HCT116 (cell line): ENCODE measurements around the gene NGEF. TPM values are rescaled to one million over a fixed set of nuclear protein-coding genes. Genes with fewer than 3 reads are reported as not detected.

Experiments
- ATAC-seq: fragments of 200-7000 bp; cut with Tn5 transposase; 2 replicates; pipeline ENCODE4 v1.9.1; 2020; ENCODE audit warnings: mild to moderate bottlenecking, moderate library complexity
- BruUV-seq: library from RNA; stranded (reverse); fragments of 400-500 nt; replicated peaks from 2 replicates; lab custom pipeline; 2021; lab: Mats Ljungman, UMichigan
- CTCF ChIA-PET: fragments of 300-600 bp; sonication (Branson Sonifier 250); formaldehyde crosslinking; loops from one replicate; lab custom pipeline; 2021; ENCODE audit warnings: antibody characterized with exemption; lab: Charles Lee
- POLR2A ChIA-PET: fragments of 300-600, 350-600 bp; sonication (Branson Sonifier 250); formaldehyde crosslinking; loops from one replicate; lab custom pipeline; 2021; ENCODE audit warnings: antibody characterized with exemption; lab: Charles Lee
- RAD21 ChIA-PET, 2 experiments: fragments of 300-600 bp; sonication (Branson Sonifier 250); formaldehyde crosslinking; loops; one replicate each; lab custom pipeline; 2023; ENCODE audit warnings: low total read pairs in 2 of 2; ENCODE audit not compliant: uncharacterized antibody in 2 of 2, unreplicated experiment in 2 of 2, low non-redundant PET in 1 of 2; lab: Charles Lee
- DNase-seq: peaks from one replicate; pipeline ENCODE4 v3.0.0-alpha.2; 2010; ENCODE audit warnings: low read depth, low spot score
- H2AFZ ChIP-seq: fragments of 200-600 bp; shearing (Covaris generic), sonication (generic); 2 replicates; pipeline ENCODE4 v1.6.1; 2017; ENCODE audit warnings: low read depth, mixed run types, mixed read lengths, antibody characterized with exemption, low read length; ENCODE audit not compliant: poor library complexity, severe bottlenecking
- H3K27ac ChIP-seq: 2 replicates; pipeline ENCODE4 v1.5.1; 2012; ENCODE audit warnings: low read depth, low read length
- H3K27me3 ChIP-seq: fragments of 200-600 bp; sonication (generic); 2 replicates; pipeline ENCODE4 v1.6.1; 2016; ENCODE audit warnings: mixed run types, low read length, mixed read lengths; ENCODE audit not compliant: insufficient read depth
- H3K36me3 ChIP-seq, 2 experiments: fragments of 200-500 bp in 1 of 2; fragments of 200-600 bp in 1 of 2; sonication (Bioruptor generic) in 1 of 2; sonication (generic) in 1 of 2; 2 replicates each; pipeline versions ENCODE4 v1.5.1 to v1.6.1; 2014 to 2016; ENCODE audit warnings: low read length in 2 of 2, inconsistent platforms in 1 of 2, mixed read lengths in 1 of 2, mixed run types in 1 of 2; ENCODE audit not compliant: insufficient read depth in 2 of 2, control insufficient read depth in 1 of 2
- H3K4me1 ChIP-seq, 2 experiments: fragments of 200-600 bp in 1 of 2; sonication (generic) in 1 of 2; 2 replicates each; pipeline versions ENCODE4 v1.5.1 to v1.6.1; 2012 to 2017; ENCODE audit warnings: low read length in 2 of 2, inconsistent platforms in 1 of 2, mild to moderate bottlenecking in 1 of 2, mixed read lengths in 1 of 2, mixed run types in 1 of 2, moderate library complexity in 1 of 2; ENCODE audit not compliant: insufficient read depth in 2 of 2, control insufficient read depth in 1 of 2
- H3K4me2 ChIP-seq: fragments of 200-600 bp; sonication (generic); 2 replicates; pipeline ENCODE4 v1.6.1; 2017; ENCODE audit warnings: mixed run types, low read length, mixed read lengths
- H3K4me3 ChIP-seq, 2 experiments: fragments of 200-600 bp in 1 of 2; sonication (generic) in 1 of 2; replicated peaks in 1 of 2; 2 replicates each; pipeline ENCODE4 v1.5.1; 2011 to 2016; ENCODE audit warnings: low read length in 2 of 2, control low read depth in 1 of 2, low read depth in 1 of 2, mild to moderate bottlenecking in 1 of 2, mixed read lengths in 1 of 2, mixed run types in 1 of 2
- H3K79me2 ChIP-seq: fragments of 200-600 bp; sonication (generic); 2 replicates; pipeline ENCODE4 v1.6.1; 2017; ENCODE audit warnings: mild to moderate bottlenecking, mixed run types, low read length, moderate library complexity, mixed read lengths; ENCODE audit not compliant: insufficient read depth
- H3K9ac ChIP-seq: fragments of 200-600 bp; sonication (generic); 2 replicates; pipeline ENCODE4 v1.6.1; 2016; ENCODE audit warnings: low read length, mixed read lengths
- H3K9me2 ChIP-seq: fragments of 200-600 bp; sonication (generic), shearing (Covaris generic); 2 replicates; pipeline ENCODE4 v1.6.1; 2017; ENCODE audit warnings: mixed run types, mild to moderate bottlenecking, moderate library complexity; ENCODE audit not compliant: insufficient read depth
- H3K9me3 ChIP-seq, 2 experiments: fragments of 200-500 bp in 1 of 2; fragments of 200-600 bp in 1 of 2; sonication (Bioruptor generic) in 1 of 2; sonication (generic) in 1 of 2; 2 replicates each; pipeline ENCODE4 v1.6.1; 2014 to 2017; ENCODE audit warnings: low read length in 2 of 2, mixed read lengths in 2 of 2, inconsistent platforms in 1 of 2, low read depth in 1 of 2, mild to moderate bottlenecking in 1 of 2, mixed run types in 1 of 2, moderate library complexity in 1 of 2; ENCODE audit not compliant: control insufficient read depth in 1 of 2, insufficient read depth in 1 of 2
- H4K20me1 ChIP-seq: fragments of 200-600 bp; sonication (generic), shearing (Covaris generic); 2 replicates; pipeline ENCODE4 v1.6.1; 2017; ENCODE audit warnings: mixed run types, mild to moderate bottlenecking, moderate library complexity; ENCODE audit not compliant: insufficient read depth
- ATF3 ChIP-seq: IDR thresholded peaks from 2 replicates; pipeline ENCODE4 v1.6.1; 2012
- CBX3 ChIP-seq: IDR thresholded peaks from 2 replicates; pipeline ENCODE4 v1.6.1; 2012; ENCODE audit warnings: low read depth
- CEBPB ChIP-seq: IDR thresholded peaks from 2 replicates; pipeline ENCODE4 v1.6.1; 2012; ENCODE audit warnings: low read depth
- EGR1 ChIP-seq: IDR thresholded peaks from 2 replicates; pipeline ENCODE4 v1.6.1; 2012; ENCODE audit warnings: low read depth
- ELF1 ChIP-seq: IDR thresholded peaks from 2 replicates; pipeline ENCODE4 v1.6.1; 2012; ENCODE audit warnings: low read depth, borderline replicate concordance
- EZH2 ChIP-seq: fragments of 200-600 bp; sonication (generic); IDR thresholded peaks from 2 replicates; pipeline ENCODE4 v1.6.1; 2017; ENCODE audit warnings: antibody characterized with exemption, mixed run types
- FOSL1 ChIP-seq: IDR thresholded peaks from 2 replicates; pipeline ENCODE4 v1.6.1; 2012; ENCODE audit warnings: low read depth
- POLR2A ChIP-seq: IDR thresholded peaks from 2 replicates; pipeline ENCODE4 v1.7.0; 2011; ENCODE audit warnings: borderline replicate concordance; ENCODE audit not compliant: insufficient read depth, insufficient read length; ENCODE audit errors: extremely low read depth
- POLR2AphosphoS5 ChIP-seq: IDR thresholded peaks from 2 replicates; pipeline ENCODE4 v1.6.1; 2011; ENCODE audit warnings: mild to moderate bottlenecking, low read depth, low read length, moderate library complexity
- RAD21 ChIP-seq: IDR thresholded peaks from 2 replicates; pipeline ENCODE4 v1.6.1; 2012; ENCODE audit warnings: low read depth, mild to moderate bottlenecking
- REST ChIP-seq: IDR thresholded peaks from 2 replicates; pipeline ENCODE4 v1.6.1; 2012; ENCODE audit warnings: low read depth
- SIN3A ChIP-seq: IDR thresholded peaks from 2 replicates; pipeline ENCODE4 v1.6.1; 2012; ENCODE audit warnings: low read depth
- SP1 ChIP-seq: IDR thresholded peaks from 2 replicates; pipeline ENCODE4 v1.6.1; 2012; ENCODE audit warnings: low read depth
- TCF7L2 ChIP-seq: IDR thresholded peaks from 2 replicates; pipeline ENCODE4 v1.7.0; 2011; ENCODE audit warnings: borderline replicate concordance, inconsistent platforms; ENCODE audit not compliant: insufficient read depth, insufficient read length; ENCODE audit errors: extremely low read depth
- ZBTB33 ChIP-seq: IDR thresholded peaks from 2 replicates; pipeline ENCODE4 v1.6.1; 2011; ENCODE audit warnings: mild to moderate bottlenecking, low read length, moderate library complexity; ENCODE audit not compliant: insufficient replicate concordance; ENCODE audit errors: extremely low read depth
- ZFX ChIP-seq: fragments of 450-650 bp; IDR thresholded peaks from 2 replicates; pipeline ENCODE4 v1.6.1; 2017
- ZNF274 ChIP-seq: fragments of 200-500 bp; sonication (Bioruptor generic); IDR thresholded peaks from 2 replicates; pipeline ENCODE4 v1.6.1; 2014; ENCODE audit warnings: mild to moderate bottlenecking, low read depth, low read length, inconsistent platforms
- intact Hi-C: fragments of 100-400 bp; cut with micrococcal nuclease; formaldehyde crosslinking; loops from 2 replicates; pipeline ENCODE4 v1.10.0; 2022
- total RNA-seq: library from RNA; stranded (reverse); gene quantifications from one replicate; pipeline ENCODE4 v1.2.1, GENCODE V29; 2021; ENCODE audit not compliant: unreplicated experiment

NGEF gene
- total RNA-seq, 1 experiment from 2014 or later: 12.6 TPM

GRCh38 chr2:232866104-232866503 lies 147.0 kb downstream of the NGEF start:
- DNase-seq: no peak
- Histone ChIP-seq H3K9me3 (no peaks in the 10 kb centered on the region), H3K27ac (no peak overlapping the region), H3K27me3 (no peaks in the 10 kb centered on the region), H4K20me1 (no peaks in the 10 kb centered on the region; the same call in 1 of the 2 replicates), H3K79me2 (no peaks in the 10 kb centered on the region), H3K4me2 (no peak overlapping the region), H3K4me1 (no peaks in the 10 kb centered on the region), H3K9ac (no peak overlapping the region), H3K9me2 (no peaks in the 10 kb centered on the region), H3K4me3 (no peak overlapping the region), H2AFZ (no peak overlapping the region), H3K36me3 (peaks cover 4 to 5% of the 10 kb centered on the region in 2 experiments; a peak in 1 of 4 replicates)
- ChIA-PET POLR2A (no interaction called here), RAD21 (no interaction called here), CTCF (no interaction called here)
- BruUV-seq: no TSS peak
- intact Hi-C loops: no loop called here
- TF ChIP-seq RAD21 (no peak), SP1 (no peak), EZH2 (no peak), TCF7L2 (no peak), SIN3A (no peak), ELF1 (no peak), FOSL1 (no peak), CBX3 (no peak), POLR2AphosphoS5 (no peak), ATF3 (no peak), EGR1 (no peak), CEBPB (no peak)
- ATAC-seq: no peak

GRCh38 chr2:232865165-232865564 lies 147.9 kb downstream of the NGEF start:
- Histone ChIP-seq H3K9me3 (no peaks in the 10 kb centered on the region), H4K20me1 (no peaks in the 10 kb centered on the region; the same call in 1 of the 2 replicates), H3K27ac (no peak overlapping the region), H3K9ac (no peak overlapping the region), H3K4me3 (no peak overlapping the region), H3K79me2 (no peaks in the 10 kb centered on the region), H3K36me3 (peaks cover 2 to 8% of the 10 kb centered on the region in 2 experiments; a peak in 1 of 4 replicates), H2AFZ (no peak overlapping the region), H3K27me3 (no peaks in the 10 kb centered on the region), H3K4me1 (peaks cover 0 to 5% of the 10 kb centered on the region in 2 experiments; a peak in 1 of 4 replicates), H3K4me2 (no peak overlapping the region), H3K9me2 (no peaks in the 10 kb centered on the region)
- RAD21 ChIA-PET: no interaction called here
- DNase-seq (no peak), ATAC-seq (no peak)
- POLR2A ChIA-PET: no interaction called here
- CTCF ChIA-PET: no interaction called here
- BruUV-seq: no TSS peak
- intact Hi-C loops: no loop called here
- TF ChIP-seq ZFX: no peak
- TF ChIP-seq EGR1: no peak
- TF ChIP-seq ZNF274: no peak
- TF ChIP-seq POLR2AphosphoS5: no peak
- TF ChIP-seq SIN3A: no peak
- TF ChIP-seq ZBTB33: no peak
- TF ChIP-seq REST: no peak
- TF ChIP-seq CBX3: no peak
- TF ChIP-seq SP1: no peak
- no peak for TF ChIP-seq EZH2
- no peak for TF ChIP-seq POLR2A
